ENCODE data around the gene SUSD2. TPM values are rescaled to one million over a fixed set of nuclear protein-coding genes. Genes with fewer than 3 reads are reported as not detected.

SUSD2 gene
- total and polyA plus RNA-seq, 2 of the 8 experiments (the other 6 are each of a cell fraction or from before 2014, with no cell fraction given) = 2.0 to 4.8 TPM

- TF ChIP-seq RFX5 (IDR thresholded peaks at IDR 0.05; ENCODE audit: borderline replicate concordance, low read depth, low read length) (no peak), ASH2L (IDR thresholded peaks at IDR 0.05; ENCODE audit: low read length) (no peak), EZH2 (IDR thresholded peaks at IDR 0.05; ENCODE audit: low read depth, low read length, severe bottlenecking) (no peak), RXRA (IDR thresholded peaks at IDR 0.05; ENCODE audit: insufficient read depth, low read depth, low read length) (no peak), CREB1 (IDR thresholded peaks at IDR 0.05) (no peak)
These were observed 43.8 kb downstream of the SUSD2 start (continued) for GRCh38 chr22:24225044-24225601.
